ENCODE data around the gene CACNA1I. TPM values are rescaled to one million over a fixed set of nuclear protein-coding genes. Genes with fewer than 3 reads are reported as not detected.

CACNA1I gene
- total and polyA plus RNA-seq, 2 of the 8 experiments (the other 6 are each of a cell fraction or from before 2014, with no cell fraction given), result 0.77 to 1.2 TPM

DNA sequence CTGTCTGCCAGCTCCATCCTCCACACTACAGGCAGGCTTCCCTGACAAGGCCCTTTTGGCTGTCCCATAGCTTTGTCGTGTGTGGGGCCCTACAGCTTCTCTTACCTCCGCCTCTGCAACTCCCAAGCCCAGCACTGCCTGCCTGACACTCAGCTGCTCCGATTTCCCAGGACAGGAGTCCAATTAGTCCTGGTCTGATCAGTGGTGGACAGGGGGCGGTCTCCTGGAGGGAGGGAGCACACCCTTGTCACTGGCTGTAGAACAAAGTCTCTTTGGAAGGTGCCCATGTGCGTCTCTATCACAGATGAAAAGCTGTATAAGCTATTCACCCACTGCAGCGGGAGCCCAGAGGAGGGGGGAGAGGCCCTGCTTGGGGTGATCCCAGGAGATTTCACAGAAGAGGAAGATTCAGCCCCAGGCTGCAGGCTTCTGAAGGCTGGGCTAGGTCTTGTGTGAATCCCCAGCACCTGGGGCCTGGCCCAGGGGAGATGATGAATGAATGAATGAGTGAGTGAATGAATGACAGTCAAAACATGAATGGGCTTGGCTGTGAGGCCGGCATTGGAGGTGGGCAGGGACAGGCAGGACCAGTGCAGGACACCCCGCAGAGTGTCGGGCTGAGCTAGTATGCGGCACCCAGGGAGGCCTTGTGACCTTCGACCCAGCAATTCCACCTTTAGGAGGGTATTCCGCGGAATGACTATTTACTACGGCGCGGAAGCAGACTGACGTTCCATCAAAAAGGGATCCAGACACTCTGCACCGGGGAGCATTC lies 142.4 kb downstream of the CACNA1I start:
- H3K9me3 ChIP-seq (ENCODE audit: insufficient read depth in 2 of 2, low read depth in 1 of 2, low read length in 1 of 2), result no peaks in the 10 kb centered on the region
- H3K14ac ChIP-seq (ENCODE audit: insufficient read length), result no peak overlapping the region
- no peaks in the 10 kb centered on the region for H3K79me2 ChIP-seq (ENCODE audit: control insufficient read depth in 1 of 2, insufficient read depth in 2 of 2, low read length in 2 of 2)
- H3K23ac ChIP-seq (ENCODE audit: insufficient read length), result no peak overlapping the region
- no peak overlapping the region for H3K4ac ChIP-seq (replicated peaks; ENCODE audit: insufficient read length, low read depth, low read length)
- peaks cover 0 to 4% (median 1%) of the 10 kb centered on the region in 4 experiments; a peak in 3 of 7 replicates for H3K4me1 ChIP-seq (replicated peaks in 1 of 4; ENCODE audit: control insufficient read depth in 3 of 4, insufficient read depth in 4 of 4, low read length in 3 of 4)
- H3K27me3 ChIP-seq (replicated peaks in 1 of 4; ENCODE audit: control insufficient read depth in 3 of 4, extremely low read depth in 1 of 4, insufficient read depth in 3 of 4, low read length in 3 of 4), result no peaks in the 10 kb centered on the region; a peak in 1 of 7 replicates
- no peak overlapping the region for H3K9ac ChIP-seq (replicated peaks in 1 of 4; ENCODE audit: extremely low read depth in 1 of 4, low read depth in 3 of 4, low read length in 3 of 4)
- ChIA-PET CTCF (ENCODE audit: partially characterized antibody) (interaction anchor here (1.1 to 1.5 kb wide), 3 partner anchors 24 to 88 kb away, joined by 3 read pairs; no protein-coding TSS in a partner anchor), POLR2A (ENCODE audit: partially characterized antibody) (interaction anchor here (1.1 kb wide), 1 partner anchor 186 kb away, joined by 3 read pairs; no protein-coding TSS in a partner anchor)
- H4K20me1 ChIP-seq (replicated peaks in 1 of 2; ENCODE audit: control insufficient read depth in 1 of 2, insufficient read depth in 2 of 2, low read length in 2 of 2), result peaks cover 0 to 2% of the 10 kb centered on the region in 2 experiments
- FAIRE-seq (no peak), DNase-seq (ENCODE audit: low read depth in 1 of 2, low spot score in 2 of 2) (no peak)
- H4K8ac ChIP-seq (ENCODE audit: extremely low read depth, insufficient read depth, low read length), result no peak overlapping the region; the same call in 1 of the 2 replicates
- no peak overlapping the region for H3K18ac ChIP-seq (ENCODE audit: extremely low read depth, low read length)
- TF ChIP-seq, protein P1, sequence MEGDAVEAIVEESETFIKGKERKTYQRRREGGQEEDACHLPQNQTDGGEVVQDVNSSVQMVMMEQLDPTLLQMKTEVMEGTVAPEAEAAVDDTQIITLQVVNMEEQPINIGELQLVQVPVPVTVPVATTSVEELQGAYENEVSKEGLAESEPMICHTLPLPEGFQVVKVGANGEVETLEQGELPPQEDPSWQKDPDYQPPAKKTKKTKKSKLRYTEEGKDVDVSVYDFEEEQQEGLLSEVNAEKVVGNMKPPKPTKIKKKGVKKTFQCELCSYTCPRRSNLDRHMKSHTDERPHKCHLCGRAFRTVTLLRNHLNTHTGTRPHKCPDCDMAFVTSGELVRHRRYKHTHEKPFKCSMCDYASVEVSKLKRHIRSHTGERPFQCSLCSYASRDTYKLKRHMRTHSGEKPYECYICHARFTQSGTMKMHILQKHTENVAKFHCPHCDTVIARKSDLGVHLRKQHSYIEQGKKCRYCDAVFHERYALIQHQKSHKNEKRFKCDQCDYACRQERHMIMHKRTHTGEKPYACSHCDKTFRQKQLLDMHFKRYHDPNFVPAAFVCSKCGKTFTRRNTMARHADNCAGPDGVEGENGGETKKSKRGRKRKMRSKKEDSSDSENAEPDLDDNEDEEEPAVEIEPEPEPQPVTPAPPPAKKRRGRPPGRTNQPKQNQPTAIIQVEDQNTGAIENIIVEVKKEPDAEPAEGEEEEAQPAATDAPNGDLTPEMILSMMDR (IDR thresholded peaks at IDR 0.05; ENCODE audit: control extremely low read depth in 1 of 3, insufficient read depth in 1 of 3, low read depth in 1 of 3, low read length in 3 of 3), result no peak
- TF ChIP-seq SP1 (IDR thresholded peaks at IDR 0.05; ENCODE audit: low read depth, low read length), result no peak
- TF ChIP-seq FOSL1 (IDR thresholded peaks at IDR 0.05; ENCODE audit: insufficient read depth, low read depth, low read length), result no peak
- no peak for TF ChIP-seq CHD2 (IDR thresholded peaks at IDR 0.05; ENCODE audit: low read length)
- TF ChIP-seq CREB1 (IDR thresholded peaks at IDR 0.05), result no peak
- TF ChIP-seq, protein P2, sequence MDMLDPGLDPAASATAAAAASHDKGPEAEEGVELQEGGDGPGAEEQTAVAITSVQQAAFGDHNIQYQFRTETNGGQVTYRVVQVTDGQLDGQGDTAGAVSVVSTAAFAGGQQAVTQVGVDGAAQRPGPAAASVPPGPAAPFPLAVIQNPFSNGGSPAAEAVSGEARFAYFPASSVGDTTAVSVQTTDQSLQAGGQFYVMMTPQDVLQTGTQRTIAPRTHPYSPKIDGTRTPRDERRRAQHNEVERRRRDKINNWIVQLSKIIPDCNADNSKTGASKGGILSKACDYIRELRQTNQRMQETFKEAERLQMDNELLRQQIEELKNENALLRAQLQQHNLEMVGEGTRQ (IDR thresholded peaks at IDR 0.05; ENCODE audit: low read length), result no peak
- H3K4me2 ChIP-seq (ENCODE audit: insufficient read depth in 1 of 2, low read depth in 2 of 2, low read length in 2 of 2), result no peak overlapping the region
- H2AK5ac ChIP-seq (ENCODE audit: low read depth, low read length), result no peak overlapping the region
- no peak overlapping the region for H2AFZ ChIP-seq (ENCODE audit: low read length)
- no peak overlapping the region for H2BK15ac ChIP-seq (ENCODE audit: low read length)
- H3K36me3 ChIP-seq (ENCODE audit: control insufficient read depth in 2 of 4, insufficient read depth in 4 of 4, low read length in 3 of 4), result no peaks in the 10 kb centered on the region
- H4K91ac ChIP-seq (replicated peaks; ENCODE audit: insufficient read length, low read length), result no peak overlapping the region
- H2BK12ac ChIP-seq (ENCODE audit: low read depth, low read length), result no peak overlapping the region
- 0 out of 2 replicates have a peak, but pooled peaks cover 2% of the 10 kb centered on the region for H3K23me2 ChIP-seq (ENCODE audit: low read depth, low read length)
- H2BK20ac ChIP-seq (ENCODE audit: low read length), result no peak overlapping the region
- WGBS, 2 experiments (ENCODE audit: extremely low coverage in 1 of 2, insufficient coverage in 1 of 2, insufficient read length in 1 of 2, insufficient replicate concordance in 2 of 2, low coverage in 1 of 2, low lambda C conversion rate in 2 of 2, missing lambda C conversion rate in 1 of 2), result 78% methylated on average over 18 of the region's 18 CpGs; no CpG with 5 or more reads in 1 of the 2 experiments
- no peak overlapping the region for H2BK5ac ChIP-seq (ENCODE audit: low read depth, low read length)
- H2BK120ac ChIP-seq (replicated peaks; ENCODE audit: low read depth, low read length), result no peak overlapping the region
- H3K56ac ChIP-seq (replicated peaks; ENCODE audit: insufficient read length, low read depth, low read length), result no peak overlapping the region
- H3K4me3 ChIP-seq (ENCODE audit: extremely low read depth in 1 of 4, insufficient read depth in 2 of 4, low read depth in 3 of 4, low read length in 4 of 4), result no peak overlapping the region
- H3K79me1 ChIP-seq (ENCODE audit: low read depth, low read length), result no peaks in the 10 kb centered on the region
- no peak overlapping the region for H4K5ac ChIP-seq (ENCODE audit: insufficient read length, low read depth, low read length)
- no peak overlapping the region for H3K27ac ChIP-seq (ENCODE audit: low read depth, low read length)
